Measurements from ENCODE around the gene TMCO1.
"Not testable (repeated sequence)": the region's sequence is repeated elsewhere in the genome, so short reads cannot be mapped to it uniquely, and the experiment has no call there.

The TMCO1 gene

GRCh38 chr1:165712764-165713163, 55.9 kb downstream of the TMCO1 start:
- H3K27ac ChIP-seq, result no peak overlapping the region
- DNase-seq, result no peak
- no peaks in the 10 kb centered on the region for H3K27me3 ChIP-seq (ENCODE audit: insufficient read depth, low read depth, severe bottlenecking)
- no peaks in the 10 kb centered on the region for H3K9me3 ChIP-seq (ENCODE audit: severe bottlenecking)
- TF ChIP-seq, protein P1, sequence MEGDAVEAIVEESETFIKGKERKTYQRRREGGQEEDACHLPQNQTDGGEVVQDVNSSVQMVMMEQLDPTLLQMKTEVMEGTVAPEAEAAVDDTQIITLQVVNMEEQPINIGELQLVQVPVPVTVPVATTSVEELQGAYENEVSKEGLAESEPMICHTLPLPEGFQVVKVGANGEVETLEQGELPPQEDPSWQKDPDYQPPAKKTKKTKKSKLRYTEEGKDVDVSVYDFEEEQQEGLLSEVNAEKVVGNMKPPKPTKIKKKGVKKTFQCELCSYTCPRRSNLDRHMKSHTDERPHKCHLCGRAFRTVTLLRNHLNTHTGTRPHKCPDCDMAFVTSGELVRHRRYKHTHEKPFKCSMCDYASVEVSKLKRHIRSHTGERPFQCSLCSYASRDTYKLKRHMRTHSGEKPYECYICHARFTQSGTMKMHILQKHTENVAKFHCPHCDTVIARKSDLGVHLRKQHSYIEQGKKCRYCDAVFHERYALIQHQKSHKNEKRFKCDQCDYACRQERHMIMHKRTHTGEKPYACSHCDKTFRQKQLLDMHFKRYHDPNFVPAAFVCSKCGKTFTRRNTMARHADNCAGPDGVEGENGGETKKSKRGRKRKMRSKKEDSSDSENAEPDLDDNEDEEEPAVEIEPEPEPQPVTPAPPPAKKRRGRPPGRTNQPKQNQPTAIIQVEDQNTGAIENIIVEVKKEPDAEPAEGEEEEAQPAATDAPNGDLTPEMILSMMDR (IDR thresholded peaks at IDR 0.05; ENCODE audit: low read depth, low read length), result no peak
- H3K4me3 ChIP-seq (ENCODE audit: low read depth, low read length), result no peak overlapping the region
- H3K36me3 ChIP-seq, result no peaks in the 10 kb centered on the region

- Histone ChIP-seq H3K9me3 (ENCODE audit: severe bottlenecking) (no peaks in the 10 kb centered on the region), H3K27ac (no peak overlapping the region), H3K36me3 (no peaks in the 10 kb centered on the region), H3K4me3 (ENCODE audit: low read depth, low read length) (no peak overlapping the region), H3K27me3 (ENCODE audit: insufficient read depth, low read depth, severe bottlenecking) (no peaks in the 10 kb centered on the region)
- DNase-seq, result no peak
- TF ChIP-seq, protein P1 (IDR thresholded peaks at IDR 0.05; ENCODE audit: low read depth, low read length), result no peak
Observed at GRCh38 chr1:165707984-165708706, 60.5 kb downstream of the TMCO1 start.

DNA sequence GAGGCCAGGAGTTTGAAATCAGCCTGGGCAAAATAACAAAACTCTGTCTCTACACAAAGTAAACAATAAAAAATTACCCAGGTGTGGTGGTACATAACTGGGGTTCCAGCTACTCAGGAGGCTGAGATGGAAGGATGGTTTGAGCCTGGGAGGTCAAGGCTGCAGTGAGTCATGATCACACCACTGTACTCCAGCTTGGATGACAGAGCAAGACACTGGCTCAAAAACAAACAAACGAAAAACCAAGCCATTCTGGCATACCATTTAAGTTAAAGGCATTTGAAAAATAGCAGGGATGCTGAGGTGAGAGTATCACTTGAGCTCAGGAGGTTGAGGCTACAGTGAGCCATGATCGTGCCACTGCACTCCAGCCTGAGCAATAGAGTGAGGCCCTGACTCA, 65.0 kb downstream of the TMCO1 start:
- H3K9me3 ChIP-seq (ENCODE audit: severe bottlenecking), result no peaks in the 10 kb centered on the region
- H3K4me3 ChIP-seq (ENCODE audit: low read depth, low read length), result no peak overlapping the region
- TF ChIP-seq, protein P1 (IDR thresholded peaks at IDR 0.05; ENCODE audit: low read depth, low read length), result no peak
- H3K27ac ChIP-seq, result no peak overlapping the region
- DNase-seq, result no peak
- H3K36me3 ChIP-seq, result no peaks in the 10 kb centered on the region
- no peaks in the 10 kb centered on the region for H3K27me3 ChIP-seq (ENCODE audit: insufficient read depth, low read depth, severe bottlenecking)

- DNase-seq; H3K36me3 ChIP-seq; H3K27me3 ChIP-seq (ENCODE audit: insufficient read depth, low read depth, severe bottlenecking); H3K9me3 ChIP-seq (ENCODE audit: severe bottlenecking); H3K4me3 ChIP-seq (ENCODE audit: low read depth, low read length); H3K27ac ChIP-seq: not testable (repeated sequence)
Observed at GRCh38 chr1:165701922-165702321, 66.7 kb downstream of the TMCO1 start.

DNA sequence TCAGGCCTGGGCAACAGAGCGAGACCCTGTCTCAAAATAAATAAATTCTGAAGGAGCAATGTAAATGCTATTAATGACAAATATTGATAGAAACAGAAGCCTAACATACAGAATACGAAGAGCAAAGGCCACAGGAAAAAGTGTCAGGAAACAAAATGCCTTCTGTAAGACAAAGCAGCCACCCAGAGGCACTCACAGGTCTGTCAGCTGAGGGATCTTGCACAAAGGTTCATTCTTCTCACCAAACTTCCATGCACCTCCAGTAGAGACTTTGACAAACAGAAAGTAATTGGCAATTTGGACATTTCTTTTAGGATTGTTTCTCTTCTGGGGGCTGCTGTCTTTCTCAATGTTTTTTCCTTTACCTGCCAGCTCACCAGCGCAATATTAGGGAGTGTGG, 69.1 kb downstream of the TMCO1 start:
- Histone ChIP-seq H3K36me3 (peaks cover 3% of the 10 kb centered on the region), H3K27ac (no peak overlapping the region), H3K9me3 (ENCODE audit: severe bottlenecking) (no peaks in the 10 kb centered on the region), H3K27me3 (ENCODE audit: insufficient read depth, low read depth, severe bottlenecking) (no peaks in the 10 kb centered on the region), H3K4me3 (ENCODE audit: low read depth, low read length) (no peak overlapping the region)
- DNase-seq, result no peak
- TF ChIP-seq, protein P1 (IDR thresholded peaks at IDR 0.05; ENCODE audit: low read depth, low read length), result no peak

DNA sequence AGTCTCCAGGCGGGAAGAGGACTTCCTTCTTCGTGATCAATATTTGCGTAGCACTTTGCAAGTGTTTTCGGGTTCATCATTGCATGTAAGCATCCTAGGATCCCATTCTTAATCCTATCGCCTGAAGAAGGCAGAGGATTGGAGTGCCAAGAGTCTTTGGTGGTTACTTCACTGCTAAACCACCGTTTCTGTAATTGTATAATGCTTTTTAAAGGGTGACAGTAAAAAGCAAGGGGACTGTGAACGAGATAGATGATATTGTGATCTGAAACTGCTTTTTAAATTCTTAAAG, 70.0 kb downstream of the TMCO1 start:
- Histone ChIP-seq H3K27ac (peak overlapping the region; percentile 92), H3K9me3 (ENCODE audit: severe bottlenecking) (no peaks in the 10 kb centered on the region), H3K4me3 (ENCODE audit: low read depth, low read length) (peak overlapping the region; percentile 82), H3K36me3 (peaks cover 9% of the 10 kb centered on the region), H3K27me3 (ENCODE audit: insufficient read depth, low read depth, severe bottlenecking) (no peaks in the 10 kb centered on the region)
- DNase-seq, result no peak
- TF ChIP-seq, protein P1 (IDR thresholded peaks at IDR 0.05; ENCODE audit: low read depth, low read length), result no peak

Measured in WERI-Rb-1 (cell line).